ENCODE data around the gene SLC38A3. TPM values are rescaled to one million over a fixed set of nuclear protein-coding genes. Genes with fewer than 3 reads are reported as not detected.

The SLC38A3 gene
- total and polyA plus RNA-seq, 9 of the 15 experiments (the other 6 are each of a cell fraction or from before 2014, with no cell fraction given) = 0.09 to 0.38 (median 0.16) TPM; not detected in 6

DNA sequence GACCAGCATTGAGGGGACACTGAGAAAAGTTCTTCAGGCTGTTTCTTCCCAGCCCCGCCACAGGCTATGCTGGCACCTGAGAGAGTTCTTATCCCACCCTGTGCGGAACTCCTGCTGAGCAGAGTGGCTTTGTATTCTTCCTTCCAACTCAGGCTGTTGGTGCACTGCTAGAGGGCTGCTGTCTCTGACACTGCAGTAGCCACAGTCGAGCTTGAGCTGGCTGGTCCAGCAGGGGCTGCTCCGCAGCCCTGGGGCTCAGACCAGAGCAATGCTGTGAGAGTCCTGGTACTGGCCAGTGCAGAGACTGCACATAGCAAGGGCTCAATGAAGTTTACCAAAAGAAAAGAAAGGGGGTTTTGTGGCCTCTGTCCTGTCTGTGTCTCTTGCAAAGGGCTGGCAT is 34.6 kb downstream of the SLC38A3 start (continued):
- TF ChIP-seq, protein P1, sequence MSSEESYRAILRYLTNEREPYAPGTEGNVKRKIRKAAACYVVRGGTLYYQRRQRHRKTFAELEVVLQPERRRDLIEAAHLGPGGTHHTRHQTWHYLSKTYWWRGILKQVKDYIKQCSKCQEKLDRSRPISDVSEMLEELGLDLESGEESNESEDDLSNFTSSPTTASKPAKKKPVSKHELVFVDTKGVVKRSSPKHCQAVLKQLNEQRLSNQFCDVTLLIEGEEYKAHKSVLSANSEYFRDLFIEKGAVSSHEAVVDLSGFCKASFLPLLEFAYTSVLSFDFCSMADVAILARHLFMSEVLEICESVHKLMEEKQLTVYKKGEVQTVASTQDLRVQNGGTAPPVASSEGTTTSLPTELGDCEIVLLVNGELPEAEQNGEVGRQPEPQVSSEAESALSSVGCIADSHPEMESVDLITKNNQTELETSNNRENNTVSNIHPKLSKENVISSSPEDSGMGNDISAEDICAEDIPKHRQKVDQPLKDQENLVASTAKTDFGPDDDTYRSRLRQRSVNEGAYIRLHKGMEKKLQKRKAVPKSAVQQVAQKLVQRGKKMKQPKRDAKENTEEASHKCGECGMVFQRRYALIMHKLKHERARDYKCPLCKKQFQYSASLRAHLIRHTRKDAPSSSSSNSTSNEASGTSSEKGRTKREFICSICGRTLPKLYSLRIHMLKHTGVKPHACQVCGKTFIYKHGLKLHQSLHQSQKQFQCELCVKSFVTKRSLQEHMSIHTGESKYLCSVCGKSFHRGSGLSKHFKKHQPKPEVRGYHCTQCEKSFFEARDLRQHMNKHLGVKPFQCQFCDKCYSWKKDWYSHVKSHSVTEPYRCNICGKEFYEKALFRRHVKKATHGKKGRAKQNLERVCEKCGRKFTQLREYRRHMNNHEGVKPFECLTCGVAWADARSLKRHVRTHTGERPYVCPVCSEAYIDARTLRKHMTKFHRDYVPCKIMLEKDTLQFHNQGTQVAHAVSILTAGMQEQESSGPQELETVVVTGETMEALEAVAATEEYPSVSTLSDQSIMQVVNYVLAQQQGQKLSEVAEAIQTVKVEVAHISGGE (CRISPR knock-in tag; IDR thresholded peaks at IDR 0.05) = no peak
- TF ChIP-seq RBFOX2 (IDR thresholded peaks at IDR 0.05; ENCODE audit: low read depth, low read length) (no peak), ZNF561 (CRISPR knock-in tag; conservative IDR thresholded peaks at IDR 0.05) (no peak), CHD2 (IDR thresholded peaks at IDR 0.05; ENCODE audit: low read depth, low read length) (no peak), TRIM24 (IDR thresholded peaks at IDR 0.05) (no peak), HSF4 (CRISPR knock-in tag; IDR thresholded peaks at IDR 0.05; ENCODE audit: borderline replicate concordance) (no peak), BRCA1 (IDR thresholded peaks at IDR 0.05) (no peak), BRCA1 (CRISPR knock-in tag; IDR thresholded peaks at IDR 0.05) (no peak)
- TF ChIP-seq, protein P2, sequence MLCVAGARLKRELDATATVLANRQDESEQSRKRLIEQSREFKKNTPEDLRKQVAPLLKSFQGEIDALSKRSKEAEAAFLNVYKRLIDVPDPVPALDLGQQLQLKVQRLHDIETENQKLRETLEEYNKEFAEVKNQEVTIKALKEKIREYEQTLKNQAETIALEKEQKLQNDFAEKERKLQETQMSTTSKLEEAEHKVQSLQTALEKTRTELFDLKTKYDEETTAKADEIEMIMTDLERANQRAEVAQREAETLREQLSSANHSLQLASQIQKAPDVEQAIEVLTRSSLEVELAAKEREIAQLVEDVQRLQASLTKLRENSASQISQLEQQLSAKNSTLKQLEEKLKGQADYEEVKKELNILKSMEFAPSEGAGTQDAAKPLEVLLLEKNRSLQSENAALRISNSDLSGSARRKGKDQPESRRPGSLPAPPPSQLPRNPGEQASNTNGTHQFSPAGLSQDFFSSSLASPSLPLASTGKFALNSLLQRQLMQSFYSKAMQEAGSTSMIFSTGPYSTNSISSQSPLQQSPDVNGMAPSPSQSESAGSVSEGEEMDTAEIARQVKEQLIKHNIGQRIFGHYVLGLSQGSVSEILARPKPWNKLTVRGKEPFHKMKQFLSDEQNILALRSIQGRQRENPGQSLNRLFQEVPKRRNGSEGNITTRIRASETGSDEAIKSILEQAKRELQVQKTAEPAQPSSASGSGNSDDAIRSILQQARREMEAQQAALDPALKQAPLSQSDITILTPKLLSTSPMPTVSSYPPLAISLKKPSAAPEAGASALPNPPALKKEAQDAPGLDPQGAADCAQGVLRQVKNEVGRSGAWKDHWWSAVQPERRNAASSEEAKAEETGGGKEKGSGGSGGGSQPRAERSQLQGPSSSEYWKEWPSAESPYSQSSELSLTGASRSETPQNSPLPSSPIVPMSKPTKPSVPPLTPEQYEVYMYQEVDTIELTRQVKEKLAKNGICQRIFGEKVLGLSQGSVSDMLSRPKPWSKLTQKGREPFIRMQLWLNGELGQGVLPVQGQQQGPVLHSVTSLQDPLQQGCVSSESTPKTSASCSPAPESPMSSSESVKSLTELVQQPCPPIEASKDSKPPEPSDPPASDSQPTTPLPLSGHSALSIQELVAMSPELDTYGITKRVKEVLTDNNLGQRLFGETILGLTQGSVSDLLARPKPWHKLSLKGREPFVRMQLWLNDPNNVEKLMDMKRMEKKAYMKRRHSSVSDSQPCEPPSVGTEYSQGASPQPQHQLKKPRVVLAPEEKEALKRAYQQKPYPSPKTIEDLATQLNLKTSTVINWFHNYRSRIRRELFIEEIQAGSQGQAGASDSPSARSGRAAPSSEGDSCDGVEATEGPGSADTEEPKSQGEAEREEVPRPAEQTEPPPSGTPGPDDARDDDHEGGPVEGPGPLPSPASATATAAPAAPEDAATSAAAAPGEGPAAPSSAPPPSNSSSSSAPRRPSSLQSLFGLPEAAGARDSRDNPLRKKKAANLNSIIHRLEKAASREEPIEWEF (CRISPR knock-in tag; IDR thresholded peaks at IDR 0.05) = no peak

Measured in K562 (cell line).